ENCODE measurements around the gene FNBP1. TPM values are rescaled to one million over a fixed set of nuclear protein-coding genes. Genes with fewer than 3 reads are reported as not detected.

Gene FNBP1
- total RNA-seq, 3 donors from 2014 or later: 40.9 to 176 (median 42.0) TPM

DNA sequence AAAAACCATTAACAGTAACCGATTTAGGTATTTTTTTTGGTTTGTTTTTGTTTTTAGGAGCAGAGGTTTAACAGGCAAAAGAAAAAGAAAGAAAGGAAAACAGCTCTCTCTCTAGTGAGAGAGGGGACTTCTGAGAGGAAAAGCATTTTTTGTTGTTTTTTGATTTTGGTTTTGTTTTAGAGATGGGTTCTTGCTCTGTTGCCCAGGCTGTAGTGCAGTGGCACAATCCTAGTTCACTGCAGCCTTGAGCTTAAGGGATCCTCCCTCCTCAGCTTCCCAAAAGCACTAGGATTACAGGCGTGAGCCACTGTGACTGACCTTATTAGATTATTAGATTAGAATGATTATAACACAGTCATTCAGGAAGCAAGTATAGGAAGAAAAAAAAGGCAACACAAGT is 197.6 kb downstream of the FNBP1 start:
- no peaks in the 10 kb centered on the region for H3K9me3 ChIP-seq
- intact Hi-C loops (cut with DNase I, micrococcal nuclease): no loop called here
- H3K4me3 ChIP-seq: no peak overlapping the region
- TF ChIP-seq, protein P1, sequence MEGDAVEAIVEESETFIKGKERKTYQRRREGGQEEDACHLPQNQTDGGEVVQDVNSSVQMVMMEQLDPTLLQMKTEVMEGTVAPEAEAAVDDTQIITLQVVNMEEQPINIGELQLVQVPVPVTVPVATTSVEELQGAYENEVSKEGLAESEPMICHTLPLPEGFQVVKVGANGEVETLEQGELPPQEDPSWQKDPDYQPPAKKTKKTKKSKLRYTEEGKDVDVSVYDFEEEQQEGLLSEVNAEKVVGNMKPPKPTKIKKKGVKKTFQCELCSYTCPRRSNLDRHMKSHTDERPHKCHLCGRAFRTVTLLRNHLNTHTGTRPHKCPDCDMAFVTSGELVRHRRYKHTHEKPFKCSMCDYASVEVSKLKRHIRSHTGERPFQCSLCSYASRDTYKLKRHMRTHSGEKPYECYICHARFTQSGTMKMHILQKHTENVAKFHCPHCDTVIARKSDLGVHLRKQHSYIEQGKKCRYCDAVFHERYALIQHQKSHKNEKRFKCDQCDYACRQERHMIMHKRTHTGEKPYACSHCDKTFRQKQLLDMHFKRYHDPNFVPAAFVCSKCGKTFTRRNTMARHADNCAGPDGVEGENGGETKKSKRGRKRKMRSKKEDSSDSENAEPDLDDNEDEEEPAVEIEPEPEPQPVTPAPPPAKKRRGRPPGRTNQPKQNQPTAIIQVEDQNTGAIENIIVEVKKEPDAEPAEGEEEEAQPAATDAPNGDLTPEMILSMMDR (IDR thresholded peaks at IDR 0.05): no peak
- ATAC-seq (no peak), DNase-seq (no peak)
- H3K4me1 ChIP-seq (ENCODE audit: low read depth): no peaks in the 10 kb centered on the region
- H3K36me3 ChIP-seq (ENCODE audit: low read depth): no peaks in the 10 kb centered on the region

DNA sequence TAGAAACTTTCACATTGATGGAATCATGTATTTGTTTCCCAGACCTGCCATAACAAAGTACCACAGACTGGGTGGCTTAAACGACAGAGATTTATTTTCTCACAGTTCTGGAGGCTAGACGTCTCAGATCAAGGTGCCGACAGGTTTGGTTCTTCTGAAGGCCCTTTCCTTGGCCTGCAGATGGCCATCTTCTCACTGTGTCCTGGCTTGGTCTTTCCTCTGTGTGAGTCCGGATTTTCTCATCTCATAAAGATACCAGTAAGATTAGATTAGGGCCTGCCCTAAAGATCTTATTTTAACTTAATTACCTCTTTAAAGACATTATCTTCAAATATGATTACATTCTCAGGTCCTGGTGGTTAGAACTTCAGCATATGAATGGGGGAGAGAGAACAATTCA is 201.9 kb downstream of the FNBP1 start:
- no peaks in the 10 kb centered on the region for H3K36me3 ChIP-seq (ENCODE audit: low read depth)
- ATAC-seq (no peak), DNase-seq (no peak)
- TF ChIP-seq, protein P1 (IDR thresholded peaks at IDR 0.05): no peak
- no peak overlapping the region for H3K4me3 ChIP-seq
- H3K4me1 ChIP-seq (ENCODE audit: low read depth): peaks cover 12% of the 10 kb centered on the region
- intact Hi-C loops (cut with DNase I, micrococcal nuclease): no loop called here
- no peaks in the 10 kb centered on the region for H3K9me3 ChIP-seq

DNA sequence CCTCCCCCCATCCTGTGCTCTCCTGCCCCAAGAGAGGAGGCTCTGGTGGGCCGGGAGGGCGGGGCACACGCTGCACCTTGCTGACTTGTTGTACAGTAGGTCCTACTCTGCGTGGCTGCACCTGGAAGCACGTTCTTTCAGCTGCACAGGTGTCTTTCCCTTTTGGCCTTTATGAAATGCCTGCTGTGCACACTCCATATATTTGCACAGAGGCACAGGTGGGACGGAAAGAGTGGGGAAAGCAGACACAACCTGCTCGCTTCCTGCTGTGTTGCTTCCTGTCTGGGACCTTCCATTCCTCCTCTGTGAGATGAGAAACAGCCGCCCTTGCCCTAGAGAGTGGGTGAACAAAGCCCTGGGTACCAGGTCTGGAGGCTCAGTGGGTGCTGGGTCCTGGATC is 203.0 kb downstream of the FNBP1 start:
- Histone ChIP-seq H3K4me3 (no peak overlapping the region), H3K36me3 (ENCODE audit: low read depth) (no peaks in the 10 kb centered on the region), H3K9me3 (no peaks in the 10 kb centered on the region), H3K4me1 (ENCODE audit: low read depth) (peaks cover 15% of the 10 kb centered on the region)
- DNase-seq (no peak), ATAC-seq (no peak)
- intact Hi-C loops (cut with DNase I, micrococcal nuclease): no loop called here
- TF ChIP-seq, protein P1 (IDR thresholded peaks at IDR 0.05): no peak

DNA sequence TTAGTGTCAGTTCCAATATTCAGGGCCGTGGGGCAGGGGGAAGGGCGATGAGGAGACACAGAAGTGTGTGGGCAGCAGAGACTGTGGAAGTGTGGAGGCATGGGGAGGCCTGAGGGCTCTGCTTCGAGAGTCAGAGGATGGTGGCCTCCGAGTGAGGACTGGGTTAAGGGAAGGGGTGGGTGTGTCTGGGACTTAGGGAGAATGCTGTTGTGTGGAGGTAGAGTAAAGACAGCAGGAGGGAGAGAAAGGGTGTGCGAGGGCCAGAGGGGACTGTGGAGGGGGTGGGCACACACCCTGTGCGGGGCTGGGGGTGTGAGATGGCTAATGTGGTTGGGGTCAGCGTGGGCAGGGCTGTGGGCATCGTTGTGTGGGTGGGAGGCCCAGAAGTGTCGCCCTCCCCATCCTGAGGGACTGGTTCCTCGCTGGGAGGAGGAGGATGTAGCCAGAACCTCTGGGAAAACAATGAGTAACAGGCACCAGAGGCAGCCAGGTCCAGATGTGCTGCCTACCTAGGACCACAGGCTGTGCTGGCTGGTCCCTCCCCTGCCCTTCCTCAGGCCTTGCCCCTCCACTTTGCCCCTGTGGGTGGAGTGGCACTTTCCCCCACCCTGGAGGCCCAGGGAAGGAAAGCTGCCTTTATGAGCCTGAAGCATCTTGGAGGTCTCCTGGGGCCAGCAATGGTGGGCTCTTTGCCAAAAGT is 203.5 kb downstream of the FNBP1 start:
- DNase-seq: no peak
- Histone ChIP-seq H3K9me3 (no peaks in the 10 kb centered on the region), H3K4me3 (no peak overlapping the region), H3K4me1 (ENCODE audit: low read depth) (peaks cover 15% of the 10 kb centered on the region), H3K36me3 (ENCODE audit: low read depth) (no peaks in the 10 kb centered on the region)
- TF ChIP-seq, protein P1 (IDR thresholded peaks at IDR 0.05): no peak
- ATAC-seq: no peak
- intact Hi-C loops (cut with DNase I, micrococcal nuclease): no loop called here

DNA sequence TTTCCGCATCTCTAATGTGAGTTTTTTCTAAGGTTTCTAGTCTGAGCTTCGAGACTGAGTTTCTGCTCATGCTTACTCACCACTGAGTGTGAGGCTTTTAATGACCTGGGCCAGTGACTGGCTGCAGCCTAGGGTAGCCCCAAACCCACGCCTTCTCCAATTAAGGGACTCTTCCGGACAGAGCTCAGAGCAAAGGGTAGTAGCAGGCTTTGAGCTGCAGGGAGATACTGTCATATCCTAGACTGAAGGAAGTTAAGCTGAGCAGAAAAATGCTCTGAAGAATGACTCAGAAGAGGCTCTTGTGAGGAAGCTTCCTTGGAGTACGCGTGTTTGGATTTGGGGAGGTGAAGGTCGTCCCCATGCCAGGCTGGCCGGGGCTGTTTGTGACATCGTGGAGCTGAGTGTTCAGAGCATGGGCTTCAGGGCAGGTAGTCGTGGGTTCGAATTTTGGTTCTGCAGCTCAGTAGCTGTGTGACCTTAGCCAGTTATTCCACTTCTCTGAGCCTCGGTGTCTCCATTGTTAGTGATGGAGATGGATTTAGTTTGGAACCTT is 204.2 kb downstream of the FNBP1 start:
- TF ChIP-seq, protein P1 (IDR thresholded peaks at IDR 0.05): no peak
- Histone ChIP-seq H3K9me3 (no peaks in the 10 kb centered on the region), H3K36me3 (ENCODE audit: low read depth) (no peaks in the 10 kb centered on the region), H3K4me3 (no peak overlapping the region), H3K4me1 (ENCODE audit: low read depth) (peaks cover 15% of the 10 kb centered on the region)
- ATAC-seq: no peak
- intact Hi-C loops (cut with DNase I, micrococcal nuclease): no loop called here
- DNase-seq: no peak

Small RNA genes lying within 50 kb of the gene (microRNA-seq; reads per million reads assigned to microRNA genes)
- not detected for gene MIR6855

Other genes starting within 250 kb of the FNBP1 start
- gene TOR1B, start 240.0 kb downstream of the FNBP1 start, total RNA-seq: 10 to 100 TPM; 37.3 to 63.5 (median 49.2) TPM
- 10 to 100 TPM; 30.8 to 35.8 (median 35.2) TPM for gene TOR1A, start 219.1 kb downstream of the FNBP1 start, total RNA-seq
- gene C9orf78, start 207.9 kb downstream of the FNBP1 start, total RNA-seq: 10 to 100 TPM; 35.1 to 47.5 (median 37.3) TPM
- gene USP20, start 207.7 kb downstream of the FNBP1 start, total RNA-seq: 10 to 100 TPM; 20.2 to 32.3 (median 22.9) TPM
- gene GPR107, start 10.7 kb upstream of the FNBP1 start, total RNA-seq: 10 to 100 TPM; 39.7 to 50.1 (median 49.1) TPM
- gene NCS1, start 129.2 kb upstream of the FNBP1 start, total RNA-seq: 100 to 1,000 TPM in 1 of 3 donors, 10 to 100 TPM in 1, 1 to 10 TPM in 1; 4.1 to 196 (median 10.7) TPM
- gene HMCN2, start 222.6 kb upstream of the FNBP1 start, total RNA-seq: 10 to 100 TPM; 28.1 to 40.5 (median 33.2) TPM